ENCODE measurements around the gene GLRX.

The GLRX gene

GRCh38 chr5:95784514-95785302 is 37.8 kb downstream of the GLRX start:
- H3K27ac ChIP-seq: no peak overlapping the region
- peaks cover 15 to 17% of the 10 kb centered on the region in 2 experiments for H3K4me1 ChIP-seq (ENCODE audit: control insufficient read depth in 1 of 2, insufficient read depth in 1 of 2, low read depth in 1 of 2, low read length in 1 of 2)
- no peaks in the 10 kb centered on the region for H3K36me3 ChIP-seq
- no peaks in the 10 kb centered on the region for H3K9me3 ChIP-seq
- TF ChIP-seq CTCF (IDR thresholded peaks at IDR 0.05): no peak
- H3K4me3 ChIP-seq (ENCODE audit: low read depth in 1 of 2, low read length in 1 of 2): no peak overlapping the region
- H3K27me3 ChIP-seq: no peaks in the 10 kb centered on the region

GRCh38 chr5:95783661-95784060 is 38.9 kb downstream of the GLRX start:
- Histone ChIP-seq H3K27me3 (no peaks in the 10 kb centered on the region), H3K4me3 (ENCODE audit: low read depth in 1 of 2, low read length in 1 of 2) (no peak overlapping the region), H3K27ac (no peak overlapping the region), H3K9me3 (no peaks in the 10 kb centered on the region), H3K36me3 (no peaks in the 10 kb centered on the region), H3K4me1 (ENCODE audit: control insufficient read depth in 1 of 2, insufficient read depth in 1 of 2, low read depth in 1 of 2, low read length in 1 of 2) (peaks cover 22 to 26% of the 10 kb centered on the region in 2 experiments)
- no peak for TF ChIP-seq CTCF (IDR thresholded peaks at IDR 0.05)

- Histone ChIP-seq H3K27ac (no peak overlapping the region), H3K9me3 (no peaks in the 10 kb centered on the region), H3K36me3 (no peaks in the 10 kb centered on the region), H3K27me3 (no peaks in the 10 kb centered on the region), H3K4me3 (ENCODE audit: low read depth in 1 of 2, low read length in 1 of 2) (no peak overlapping the region), H3K4me1 (ENCODE audit: control insufficient read depth in 1 of 2, insufficient read depth in 1 of 2, low read depth in 1 of 2, low read length in 1 of 2) (peaks cover 22 to 26% of the 10 kb centered on the region in 2 experiments)
- TF ChIP-seq CTCF (IDR thresholded peaks at IDR 0.05): no peak
Measured at GRCh38 chr5:95782181-95782580, 40.3 kb downstream of the GLRX start.

GRCh38 chr5:95781101-95781583 is 41.4 kb downstream of the GLRX start:
- no peaks in the 10 kb centered on the region for H3K27me3 ChIP-seq
- no peaks in the 10 kb centered on the region for H3K9me3 ChIP-seq
- peak; percentile 83 for TF ChIP-seq CTCF (IDR thresholded peaks at IDR 0.05)
- H3K36me3 ChIP-seq: no peaks in the 10 kb centered on the region
- H3K4me3 ChIP-seq (ENCODE audit: low read depth in 1 of 2, low read length in 1 of 2): no peak overlapping the region
- peak overlapping the region; percentile 28 for H3K27ac ChIP-seq
- peaks cover 22 to 26% of the 10 kb centered on the region in 2 experiments for H3K4me1 ChIP-seq (ENCODE audit: control insufficient read depth in 1 of 2, insufficient read depth in 1 of 2, low read depth in 1 of 2, low read length in 1 of 2)

GRCh38 chr5:95780597-95780996 is 41.9 kb downstream of the GLRX start:
- no peak overlapping the region for H3K4me3 ChIP-seq (ENCODE audit: low read depth in 1 of 2, low read length in 1 of 2)
- H3K9me3 ChIP-seq: no peaks in the 10 kb centered on the region
- no peaks in the 10 kb centered on the region for H3K36me3 ChIP-seq
- TF ChIP-seq CTCF (IDR thresholded peaks at IDR 0.05): no peak
- H3K27me3 ChIP-seq: no peaks in the 10 kb centered on the region
- H3K27ac ChIP-seq: peak overlapping the region; percentile 28
- peaks cover 22 to 26% of the 10 kb centered on the region in 2 experiments for H3K4me1 ChIP-seq (ENCODE audit: control insufficient read depth in 1 of 2, insufficient read depth in 1 of 2, low read depth in 1 of 2, low read length in 1 of 2)
